Measurements from ENCODE around the gene VGLL4. TPM values are rescaled to one million over a fixed set of nuclear protein-coding genes. Genes with fewer than 3 reads are reported as not detected.

Gene VGLL4
- polyA plus RNA-seq, 3 donors = 108 to 117 (median 109) TPM

DNA sequence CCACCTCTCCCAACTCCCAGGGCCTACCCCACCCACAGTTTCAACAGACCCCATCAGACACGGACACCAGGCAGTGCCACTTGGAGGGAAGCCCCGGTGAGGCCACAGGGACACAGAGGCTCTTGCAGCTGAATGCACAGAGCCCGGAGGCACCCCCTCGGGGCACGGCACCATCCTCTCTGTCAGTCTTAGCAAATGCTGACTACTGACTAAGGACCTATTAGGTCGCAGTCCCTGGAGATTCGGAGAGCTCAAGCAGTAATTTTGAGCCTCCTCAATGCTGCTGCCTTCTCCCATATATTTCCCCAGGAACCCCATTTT is 79.9 kb downstream of the VGLL4 start:
- DNase-seq (ENCODE audit: extremely low read depth in 1 of 11, low read depth in 9 of 11, low spot score in 4 of 11) = no peak

DNA sequence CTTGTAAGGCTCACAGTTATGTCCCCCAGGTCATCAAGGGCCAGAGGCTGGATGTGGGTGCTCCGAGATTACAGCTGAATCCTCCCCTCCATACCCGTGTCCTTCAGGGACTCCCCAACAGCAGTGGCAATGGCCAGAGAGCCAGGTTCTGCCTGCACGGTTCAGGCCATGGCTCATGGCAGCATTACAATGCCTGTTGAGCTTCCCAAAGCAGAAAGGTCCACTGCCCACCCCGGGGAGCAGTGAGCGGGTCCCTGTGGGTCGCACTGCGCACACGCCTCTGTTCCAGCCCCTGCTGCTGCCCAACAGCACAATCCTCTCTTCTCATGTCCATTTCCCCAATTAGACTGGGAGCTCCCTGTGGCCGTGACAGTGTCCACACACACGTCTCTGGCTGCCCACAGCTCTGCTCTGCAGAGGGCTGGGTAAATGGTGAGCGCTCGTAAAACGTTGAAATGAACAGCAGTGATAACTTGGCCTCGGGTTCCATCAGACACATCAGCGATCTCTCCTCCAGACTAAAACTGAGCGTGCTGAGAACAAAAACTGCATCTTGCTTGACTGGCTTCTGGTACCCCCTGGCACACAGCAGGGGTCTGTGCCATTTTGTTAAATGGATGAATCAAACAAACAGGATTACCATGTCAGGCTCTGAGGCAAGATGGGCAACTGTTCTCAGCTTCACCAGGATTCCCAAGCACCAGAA is 80.4 kb downstream of the VGLL4 start:
- DNase-seq (ENCODE audit: extremely low read depth in 1 of 11, low read depth in 9 of 11, low spot score in 4 of 11) = no peak

DNA sequence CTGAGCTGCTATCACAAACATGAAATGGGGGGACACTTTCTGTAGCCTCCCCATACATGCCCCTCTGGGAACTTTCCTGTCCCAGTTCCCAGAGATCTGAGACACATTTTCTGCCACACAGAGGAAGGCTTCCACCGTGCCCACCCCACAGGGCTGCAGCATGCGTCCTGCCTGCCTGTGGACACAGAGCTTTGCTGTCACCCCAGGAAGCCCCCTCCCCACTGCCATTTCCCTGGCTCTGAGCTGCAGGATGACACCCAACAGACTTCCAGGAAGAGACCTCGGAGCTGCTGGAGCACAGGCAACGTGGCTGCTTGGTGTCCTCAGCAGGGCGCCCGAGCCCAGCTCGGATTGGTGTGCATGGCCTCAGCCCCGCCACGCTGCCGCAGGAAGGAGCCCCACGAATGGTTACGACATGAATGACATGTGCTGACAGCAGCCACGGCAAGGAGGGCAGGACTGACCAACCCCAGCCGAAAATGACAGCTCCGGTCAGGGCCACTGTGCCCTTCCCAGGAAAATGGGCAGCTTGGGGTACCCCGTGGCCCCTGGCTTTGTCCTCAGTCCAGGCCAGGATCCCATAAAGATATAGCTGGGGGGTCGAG is 81.3 kb downstream of the VGLL4 start:
- DNase-seq (ENCODE audit: extremely low read depth in 1 of 11, low read depth in 9 of 11, low spot score in 4 of 11) = no peak

- no peak for DNase-seq (ENCODE audit: extremely low read depth in 1 of 11, low read depth in 9 of 11, low spot score in 4 of 11)
Measured at GRCh38 chr3:11560746-11561145, 83.0 kb downstream of the VGLL4 start.

DNA sequence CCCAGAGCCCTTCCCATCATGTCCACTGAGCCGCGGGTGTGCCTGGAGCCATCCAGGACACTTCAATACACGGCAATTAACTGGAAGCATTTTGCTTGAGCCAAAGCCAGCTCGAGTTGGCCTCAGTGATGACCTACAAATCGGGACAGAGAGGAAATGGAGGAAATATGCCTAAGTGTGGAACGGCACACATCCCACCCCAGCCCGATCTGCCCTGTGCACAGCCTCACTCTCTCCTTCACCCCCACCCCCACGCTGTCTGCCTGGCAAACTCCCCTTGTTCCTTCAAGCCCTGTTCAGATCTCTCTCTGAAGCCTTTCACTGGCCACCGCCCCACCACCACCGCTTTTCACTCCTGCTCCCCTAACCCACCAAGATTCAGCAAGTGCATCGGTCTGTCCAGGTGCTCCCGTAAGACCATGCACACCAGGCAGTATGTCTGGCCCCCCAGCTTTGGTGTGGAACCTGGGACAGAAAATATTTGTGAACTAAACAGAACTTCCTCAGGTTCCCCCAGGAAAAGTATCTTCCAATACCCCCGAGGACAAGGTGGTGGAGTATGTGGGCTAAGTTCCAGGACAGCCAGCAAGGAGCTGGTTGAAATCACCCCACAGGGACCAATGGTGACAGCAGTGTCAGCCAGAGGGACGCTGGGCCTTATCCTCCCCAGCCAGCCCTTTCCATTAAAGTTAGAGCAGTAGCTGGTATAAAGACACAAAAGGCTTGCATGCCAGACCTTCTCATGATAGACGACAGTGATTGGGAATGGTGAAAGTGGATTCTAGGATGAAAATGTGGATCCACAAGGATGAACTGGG is 83.7 kb downstream of the VGLL4 start:
- no peak for DNase-seq (ENCODE audit: extremely low read depth in 1 of 11, low read depth in 9 of 11, low spot score in 4 of 11)

GRCh38 chr3:11558918-11559815 is 84.5 kb downstream of the VGLL4 start:
- DNase-seq (ENCODE audit: extremely low read depth in 1 of 11, low read depth in 9 of 11, low spot score in 4 of 11) = no peak

DNA sequence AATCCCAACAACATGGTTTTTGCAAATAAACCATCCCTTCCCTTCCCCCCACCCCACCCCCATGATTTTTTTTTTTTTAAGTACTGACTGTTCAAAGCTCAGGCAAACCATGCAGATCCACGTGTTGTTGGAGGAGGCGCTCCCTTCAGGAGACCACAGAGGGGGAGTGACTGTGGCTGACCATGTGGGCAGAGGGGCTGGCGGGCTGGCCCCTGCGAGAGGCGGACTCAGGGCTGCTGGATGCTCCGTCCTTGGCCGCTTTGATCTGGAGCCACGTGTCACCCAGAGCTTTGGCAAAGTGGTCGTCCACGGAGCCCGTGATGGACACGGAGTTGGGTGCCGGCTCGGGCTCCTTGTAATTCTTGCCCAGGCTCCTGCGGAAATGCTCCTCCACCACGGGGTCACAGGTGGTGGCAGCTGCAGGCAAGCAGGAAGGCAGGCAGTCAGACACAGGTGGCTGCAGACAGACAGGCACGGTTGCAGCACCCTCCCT is 85.3 kb downstream of the VGLL4 start:
- no peak for DNase-seq (ENCODE audit: extremely low read depth in 1 of 11, low read depth in 9 of 11, low spot score in 4 of 11)

GRCh38 chr3:11558002-11558401 is 85.7 kb downstream of the VGLL4 start:
- no peak for DNase-seq (ENCODE audit: extremely low read depth in 1 of 11, low read depth in 9 of 11, low spot score in 4 of 11)

- peak in 4 of 11 donors; percentile 46 to 68 (median 52) for DNase-seq (ENCODE audit: extremely low read depth in 1 of 11, low read depth in 9 of 11, low spot score in 4 of 11)
Measured at GRCh38 chr3:11556851-11557644, 86.7 kb downstream of the VGLL4 start.

GRCh38 chr3:11555881-11556633 is 87.7 kb downstream of the VGLL4 start:
- DNase-seq (ENCODE audit: extremely low read depth in 1 of 11, low read depth in 9 of 11, low spot score in 4 of 11) = no peak

DNA sequence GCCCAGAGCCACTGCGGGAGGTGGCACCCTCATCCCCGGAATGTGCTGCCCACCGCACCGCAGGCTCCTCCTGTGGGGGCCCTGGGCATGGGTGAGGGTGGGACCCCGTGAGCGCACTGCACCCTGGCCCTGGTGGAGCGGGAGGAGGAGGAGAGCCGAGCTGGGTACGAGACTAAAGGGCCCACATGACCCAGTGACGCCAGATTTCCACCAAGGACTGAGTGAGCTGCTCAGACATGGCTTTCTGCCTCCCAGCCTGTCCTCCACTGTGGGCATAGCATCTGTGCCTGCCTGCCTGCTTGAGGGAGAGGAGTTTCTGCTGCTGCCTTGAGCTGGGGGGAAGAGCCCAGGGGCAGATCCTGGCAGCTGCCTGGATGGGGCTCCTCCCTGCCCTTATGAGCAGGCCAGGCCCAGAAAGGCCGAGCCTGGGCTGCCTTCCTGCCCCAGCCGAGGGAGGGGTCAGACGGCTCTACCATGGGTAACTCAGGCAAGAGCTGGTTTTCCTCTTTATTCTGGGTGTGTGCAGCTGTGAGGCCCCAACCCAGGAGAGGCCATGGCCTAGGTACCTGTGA is 88.4 kb downstream of the VGLL4 start:
- DNase-seq (ENCODE audit: extremely low read depth in 1 of 11, low read depth in 9 of 11, low spot score in 4 of 11) = no peak

- DNase-seq (ENCODE audit: extremely low read depth in 1 of 11, low read depth in 9 of 11, low spot score in 4 of 11) = no peak
Measured at GRCh38 chr3:11554666-11555065, 89.0 kb downstream of the VGLL4 start.

GRCh38 chr3:11554236-11554610 is 89.5 kb downstream of the VGLL4 start:
- DNase-seq (ENCODE audit: extremely low read depth in 1 of 11, low read depth in 9 of 11, low spot score in 4 of 11) = no peak

- DNase-seq (ENCODE audit: extremely low read depth in 1 of 11, low read depth in 9 of 11, low spot score in 4 of 11) = no peak
Measured at GRCh38 chr3:11553436-11554235, 90.1 kb downstream of the VGLL4 start.

DNA sequence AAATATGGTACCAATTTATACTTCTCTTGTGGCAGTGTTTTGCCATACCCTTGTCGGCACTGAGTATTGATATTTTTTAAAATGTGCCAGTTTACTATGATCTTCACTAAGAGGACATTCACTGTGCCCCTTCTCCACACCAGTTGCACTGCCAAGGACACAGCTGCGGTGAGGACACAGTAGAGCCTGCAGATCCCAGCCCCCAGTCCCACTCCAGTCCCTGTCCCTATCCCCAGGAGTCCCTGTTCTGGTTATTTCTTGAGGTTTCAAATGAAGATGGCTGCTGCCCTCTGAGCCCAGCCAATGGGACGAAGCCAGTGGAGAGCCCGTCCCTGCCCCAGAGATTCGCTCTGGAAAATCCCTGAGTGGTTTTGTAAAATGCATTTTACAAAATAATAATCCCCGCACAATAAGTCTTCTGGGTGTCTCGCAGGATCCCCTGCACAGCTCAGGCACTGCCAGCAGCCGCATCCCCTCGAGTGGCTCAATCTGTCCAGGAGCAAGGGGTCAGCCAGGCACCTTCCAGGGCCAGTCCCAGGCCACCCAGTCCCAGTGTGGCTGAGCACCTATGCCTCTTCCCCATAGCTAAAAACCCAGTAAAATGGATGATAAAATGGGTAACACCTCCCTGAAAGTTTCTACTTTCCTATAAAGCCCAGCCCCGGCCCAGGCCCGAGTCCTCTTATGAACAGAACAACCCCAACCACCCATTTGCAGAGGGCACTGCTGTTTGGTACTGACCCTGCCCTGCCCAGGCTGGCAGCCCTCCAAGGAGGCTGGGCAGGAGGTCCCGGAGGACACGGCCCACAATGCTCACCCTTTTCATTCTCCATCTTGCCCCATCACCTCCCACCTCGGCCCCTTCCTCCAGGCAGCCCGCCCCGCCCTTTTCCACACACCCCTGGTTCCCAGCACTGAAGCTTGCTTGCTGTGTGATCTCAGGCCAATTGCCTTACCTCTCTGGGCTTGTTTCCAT is 91.1 kb downstream of the VGLL4 start:
- no peak for DNase-seq (ENCODE audit: extremely low read depth in 1 of 11, low read depth in 9 of 11, low spot score in 4 of 11)

- no peak for DNase-seq (ENCODE audit: extremely low read depth in 1 of 11, low read depth in 9 of 11, low spot score in 4 of 11)
Measured at GRCh38 chr3:11551036-11551435, 92.7 kb downstream of the VGLL4 start.

All from renal cortex interstitium (tissue), 11 donors.